Measurements from ENCODE around the gene NTM.

DNA sequence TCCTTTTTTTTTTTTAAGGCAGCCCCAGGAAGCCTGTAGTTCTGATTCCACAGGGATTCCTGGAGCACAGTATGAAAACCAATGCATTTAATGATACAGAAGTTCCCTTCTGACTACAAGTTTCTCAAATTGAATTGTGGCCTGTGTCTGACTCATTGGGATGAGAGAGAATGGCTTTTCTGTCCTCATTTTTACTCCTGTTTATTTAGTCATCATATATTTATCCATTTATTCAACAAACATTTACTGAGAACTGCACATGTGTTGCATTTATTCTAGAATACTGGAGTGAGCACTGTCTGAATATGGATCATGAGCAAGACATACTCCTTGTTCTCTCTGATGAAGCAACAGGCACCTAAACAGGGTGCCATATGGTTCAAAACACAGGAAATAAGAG is 231.2 kb downstream of the NTM start:
- TF ChIP-seq CTCF (IDR thresholded peaks at IDR 0.05; ENCODE audit: low read depth, low read length, poor library complexity, severe bottlenecking) (no peak), EZH2phosphoT487 (IDR thresholded peaks at IDR 0.05; ENCODE audit: borderline replicate concordance, low read length) (no peak)
